ENCODE data around the gene MRPL45.

DNA sequence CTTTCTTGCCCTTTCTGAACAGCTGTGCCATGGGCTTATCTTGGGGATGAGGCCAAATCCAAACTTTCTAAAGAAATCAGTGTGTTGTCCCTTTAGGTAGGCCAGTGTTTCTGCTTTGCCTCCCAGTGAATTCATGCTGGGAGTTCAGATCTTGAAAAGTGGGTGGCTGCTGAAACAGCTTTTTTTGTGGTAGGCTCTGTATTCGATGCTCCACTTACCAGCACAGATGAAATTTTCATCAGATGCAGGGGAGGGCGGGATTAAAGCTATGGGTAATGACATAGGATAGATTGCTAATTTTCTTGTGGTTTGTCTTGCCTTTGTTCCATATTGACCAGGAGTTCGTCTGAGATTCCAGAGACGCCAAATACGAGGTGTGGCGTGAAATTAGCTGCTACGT lies 57.5 kb downstream of the MRPL45 start:
- no peak for TF ChIP-seq ZNF274 (IDR thresholded peaks at IDR 0.05; ENCODE audit: low read depth, low read length)
- no peak for TF ChIP-seq YY1 (IDR thresholded peaks at IDR 0.05; ENCODE audit: insufficient read depth, insufficient read length)
- TF ChIP-seq SUZ12 (IDR thresholded peaks at IDR 0.05; ENCODE audit: extremely low read depth, insufficient read depth, insufficient read length), result no peak
